Measurements from ENCODE around the gene UVSSA.

DNA sequence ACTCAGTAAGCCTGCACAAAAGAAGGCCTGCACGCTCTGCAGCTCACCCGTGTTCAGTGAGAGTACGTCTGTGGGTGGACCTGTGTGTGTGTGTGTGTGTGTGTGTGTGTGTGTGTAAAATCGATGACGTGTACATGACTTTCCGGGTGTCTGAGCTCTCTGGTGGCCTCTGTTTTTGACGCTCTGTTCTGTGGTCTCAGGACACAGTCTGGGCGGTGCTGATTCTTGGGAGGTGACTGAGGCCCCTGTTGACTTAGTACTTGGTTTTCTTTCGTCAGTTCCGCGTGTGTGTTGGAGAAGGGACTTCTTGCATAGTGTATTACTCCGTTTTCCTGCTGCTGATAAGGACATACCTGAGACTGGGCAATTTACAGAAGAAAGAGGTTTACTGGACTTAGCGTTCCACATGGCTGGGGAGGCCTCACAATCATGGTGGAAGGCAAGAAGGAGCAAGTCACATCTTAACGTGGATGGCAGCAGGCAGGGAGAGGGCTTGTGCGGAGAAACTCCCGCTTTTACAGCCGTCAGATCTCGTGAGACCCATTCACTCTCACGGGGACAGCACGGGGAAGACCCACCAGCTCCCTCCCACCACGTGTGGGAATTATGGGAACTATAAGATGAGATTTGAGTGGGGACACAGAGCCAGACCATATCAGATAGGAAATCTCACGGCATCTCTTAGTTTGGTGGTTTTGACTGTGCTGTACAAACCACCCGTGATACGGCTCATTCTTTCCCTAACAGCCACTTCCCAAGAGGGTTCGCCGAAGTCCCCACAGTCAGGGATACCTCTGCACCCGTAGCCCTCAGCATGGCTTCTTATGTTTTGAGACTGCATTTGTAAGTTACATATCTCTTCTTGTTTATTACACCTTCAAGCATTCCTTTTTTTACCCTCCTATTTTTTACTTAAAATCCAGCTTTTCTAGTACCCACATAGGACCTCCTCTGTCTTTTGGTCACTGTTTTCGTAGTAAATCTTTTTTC lies 24.5 kb downstream of the UVSSA start:
- TF ChIP-seq, protein P1, sequence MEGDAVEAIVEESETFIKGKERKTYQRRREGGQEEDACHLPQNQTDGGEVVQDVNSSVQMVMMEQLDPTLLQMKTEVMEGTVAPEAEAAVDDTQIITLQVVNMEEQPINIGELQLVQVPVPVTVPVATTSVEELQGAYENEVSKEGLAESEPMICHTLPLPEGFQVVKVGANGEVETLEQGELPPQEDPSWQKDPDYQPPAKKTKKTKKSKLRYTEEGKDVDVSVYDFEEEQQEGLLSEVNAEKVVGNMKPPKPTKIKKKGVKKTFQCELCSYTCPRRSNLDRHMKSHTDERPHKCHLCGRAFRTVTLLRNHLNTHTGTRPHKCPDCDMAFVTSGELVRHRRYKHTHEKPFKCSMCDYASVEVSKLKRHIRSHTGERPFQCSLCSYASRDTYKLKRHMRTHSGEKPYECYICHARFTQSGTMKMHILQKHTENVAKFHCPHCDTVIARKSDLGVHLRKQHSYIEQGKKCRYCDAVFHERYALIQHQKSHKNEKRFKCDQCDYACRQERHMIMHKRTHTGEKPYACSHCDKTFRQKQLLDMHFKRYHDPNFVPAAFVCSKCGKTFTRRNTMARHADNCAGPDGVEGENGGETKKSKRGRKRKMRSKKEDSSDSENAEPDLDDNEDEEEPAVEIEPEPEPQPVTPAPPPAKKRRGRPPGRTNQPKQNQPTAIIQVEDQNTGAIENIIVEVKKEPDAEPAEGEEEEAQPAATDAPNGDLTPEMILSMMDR (IDR thresholded peaks at IDR 0.05; ENCODE audit: low read depth, low read length), result no peak
- TF ChIP-seq, protein P2, sequence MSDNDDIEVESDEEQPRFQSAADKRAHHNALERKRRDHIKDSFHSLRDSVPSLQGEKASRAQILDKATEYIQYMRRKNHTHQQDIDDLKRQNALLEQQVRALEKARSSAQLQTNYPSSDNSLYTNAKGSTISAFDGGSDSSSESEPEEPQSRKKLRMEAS (IDR thresholded peaks at IDR 0.05; ENCODE audit: low read depth, low read length), result no peak

All from NB4 (cell line).